HEK293 (cell line): ENCODE results near the gene PRPH.

Source experiments
- CTCF ChIA-PET: fragments of 350-600 bp; formaldehyde crosslinking; extraction: SDS; loops from one replicate; lab custom pipeline; 2021; ENCODE audit warnings: antibody characterized with exemption; lab: Yijun Ruan, JAX
- POLR2A ChIA-PET: fragments of 300-600 bp; formaldehyde crosslinking; extraction: SDS; loops from one replicate; lab custom pipeline; 2020; ENCODE audit warnings: antibody characterized with exemption, inconsistent platforms; lab: Yijun Ruan, JAX
- H3K27ac ChIP-seq: fragments of 200-500 bp; sonication (Bioruptor generic); 2 replicates; pipeline ENCODE4 v1.5.1; 2014; ENCODE audit warnings: low read depth, low read length, control low read depth, inconsistent platforms; ENCODE audit errors: extremely low read depth
- H3K36me3 ChIP-seq, 2 experiments: fragments of 200-500 bp in 1 of 2; sonication (Bioruptor generic) in 1 of 2; 1 replicate in 1 of 2; 2 replicates in 1 of 2; pipeline ENCODE4 v1.5.1; 2014 to 2017; ENCODE audit warnings: inconsistent platforms in 2 of 2, low read length in 2 of 2; ENCODE audit not compliant: control insufficient read depth in 2 of 2, insufficient read depth in 1 of 2
- H3K4me1 ChIP-seq: fragments of 200-500 bp; sonication (Bioruptor generic); 2 replicates; pipeline ENCODE4 v1.5.1; 2014; ENCODE audit warnings: mild to moderate bottlenecking, low read length, inconsistent platforms; ENCODE audit not compliant: control insufficient read depth, insufficient read depth
- H3K4me3 ChIP-seq: 2 replicates; pipeline ENCODE4 v1.5.1; 2011; ENCODE audit warnings: low read depth, mild to moderate bottlenecking, control low read depth, low read length, moderate library complexity
- H3K9me3 ChIP-seq: fragments of 200-500 bp; sonication (Bioruptor generic); 2 replicates; pipeline ENCODE4 v1.5.1; 2014; ENCODE audit warnings: low read depth, low read length, inconsistent platforms; ENCODE audit not compliant: control insufficient read depth, insufficient read depth
- AEBP2 ChIP-seq: fragments of 450-650 bp; formaldehyde crosslinking; IDR thresholded peaks from 2 replicates; pipeline ENCODE4 v1.5.1; 2016; ENCODE audit warnings: missing biosample characterization, missing genetic modification characterization, borderline replicate concordance
- GLIS1 ChIP-seq: fragments of 450-650 bp; formaldehyde crosslinking; IDR thresholded peaks from 2 replicates; pipeline ENCODE4 v1.5.1; 2016; ENCODE audit warnings: missing biosample characterization, missing genetic modification characterization
- GLIS2 ChIP-seq: fragments of 450-650 bp; formaldehyde crosslinking; IDR thresholded peaks from 2 replicates; pipeline ENCODE4 v1.5.1; 2016; ENCODE audit warnings: missing biosample characterization, missing genetic modification characterization
- HOXD13 ChIP-seq: sonication (generic); formaldehyde crosslinking; IDR thresholded peaks from 2 replicates; pipeline ENCODE4 v1.8.0; 2022; ENCODE audit warnings: missing genetic modification reagents, borderline replicate concordance
- KLF8 ChIP-seq: fragments of 450-650 bp; formaldehyde crosslinking; IDR thresholded peaks from 2 replicates; pipeline ENCODE4 v1.5.1; 2016; ENCODE audit warnings: missing biosample characterization, missing genetic modification characterization
- OSR2 ChIP-seq: fragments of 450-650 bp; formaldehyde crosslinking; IDR thresholded peaks from 2 replicates; pipeline ENCODE4 v1.5.1; 2016; ENCODE audit warnings: missing biosample characterization, missing genetic modification characterization
- PBX3 ChIP-seq: sonication (generic); formaldehyde crosslinking; IDR thresholded peaks from 2 replicates; pipeline ENCODE4 v1.8.1; 2022; ENCODE audit warnings: mild to moderate bottlenecking, moderate library complexity, missing genetic modification reagents
- RBAK ChIP-seq: fragments of 450-650 bp; formaldehyde crosslinking; IDR thresholded peaks from 2 replicates; pipeline ENCODE4 v1.5.1; 2016; ENCODE audit warnings: missing biosample characterization, missing genetic modification characterization
- SP2 ChIP-seq: fragments of 450-650 bp; formaldehyde crosslinking; IDR thresholded peaks from 2 replicates; pipeline ENCODE4 v1.5.1; 2016; ENCODE audit warnings: missing biosample characterization, missing genetic modification characterization
- YY1 ChIP-seq: fragments of 450-650 bp; formaldehyde crosslinking; IDR thresholded peaks from 2 replicates; pipeline ENCODE4 v1.5.1; 2018; ENCODE audit warnings: missing biosample characterization, missing genetic modification characterization
- ZBTB20 ChIP-seq: fragments of 450-650 bp; formaldehyde crosslinking; IDR thresholded peaks from 2 replicates; pipeline ENCODE4 v1.5.1; 2016; ENCODE audit warnings: missing biosample characterization, missing genetic modification characterization
- ZBTB48 ChIP-seq: fragments of 450-650 bp; formaldehyde crosslinking; IDR thresholded peaks from 2 replicates; pipeline ENCODE4 v1.5.1; 2016; ENCODE audit warnings: missing biosample characterization, missing genetic modification characterization
- ZBTB8A ChIP-seq: fragments of 450-650 bp; formaldehyde crosslinking; IDR thresholded peaks from 2 replicates; pipeline ENCODE4 v1.5.1; 2016; ENCODE audit warnings: missing biosample characterization, missing genetic modification characterization
- ZFP37 ChIP-seq: fragments of 450-650 bp; formaldehyde crosslinking; IDR thresholded peaks from 2 replicates; pipeline ENCODE4 v1.5.1; 2016; ENCODE audit warnings: missing biosample characterization, missing genetic modification characterization
- ZFP41 ChIP-seq: fragments of 450-650 bp; formaldehyde crosslinking; IDR thresholded peaks from 2 replicates; pipeline ENCODE4 v1.5.1; 2016; ENCODE audit warnings: missing biosample characterization, missing genetic modification characterization, borderline replicate concordance
- ZNF140 ChIP-seq: fragments of 450-650 bp; formaldehyde crosslinking; IDR thresholded peaks from 2 replicates; pipeline ENCODE4 v1.5.1; 2016; ENCODE audit warnings: missing biosample characterization, missing genetic modification characterization
- ZNF223 ChIP-seq: fragments of 450-650 bp; formaldehyde crosslinking; IDR thresholded peaks from 2 replicates; pipeline ENCODE4 v1.5.1; 2016; ENCODE audit warnings: missing biosample characterization, missing genetic modification characterization
- ZNF292 ChIP-seq: fragments of 450-650 bp; formaldehyde crosslinking; IDR thresholded peaks from 2 replicates; pipeline ENCODE4 v1.5.1; 2016; ENCODE audit warnings: low read depth, missing biosample characterization, missing genetic modification characterization, borderline replicate concordance
- ZNF324 ChIP-seq: fragments of 450-650 bp; formaldehyde crosslinking; IDR thresholded peaks from 2 replicates; pipeline ENCODE4 v1.5.1; 2016; ENCODE audit warnings: missing biosample characterization, missing genetic modification characterization
- ZNF362 ChIP-seq: fragments of 450-650 bp; formaldehyde crosslinking; IDR thresholded peaks from 2 replicates; pipeline ENCODE4 v1.5.1; 2016; ENCODE audit warnings: missing biosample characterization, missing genetic modification characterization
- ZNF366 ChIP-seq: fragments of 450-650 bp; formaldehyde crosslinking; conservative IDR thresholded peaks from 2 replicates; pipeline ENCODE4 v1.5.1; 2016; ENCODE audit warnings: missing biosample characterization, missing genetic modification characterization
- ZNF423 ChIP-seq: fragments of 450-650 bp; formaldehyde crosslinking; IDR thresholded peaks from 2 replicates; pipeline ENCODE4 v1.5.1; 2016; ENCODE audit warnings: missing biosample characterization, missing genetic modification characterization
- ZNF488 ChIP-seq: fragments of 450-650 bp; formaldehyde crosslinking; IDR thresholded peaks from 2 replicates; pipeline ENCODE4 v1.5.1; 2016; ENCODE audit warnings: missing biosample characterization, missing genetic modification characterization
- ZNF530 ChIP-seq: fragments of 450-650 bp; formaldehyde crosslinking; IDR thresholded peaks from 2 replicates; pipeline ENCODE4 v1.5.1; 2016; ENCODE audit warnings: low read depth, missing biosample characterization, missing genetic modification characterization
- ZNF791 ChIP-seq: fragments of 450-650 bp; formaldehyde crosslinking; IDR thresholded peaks from 2 replicates; pipeline ENCODE4 v1.5.1; 2016; ENCODE audit warnings: missing biosample characterization, missing genetic modification characterization
- TF ChIP-seq, protein P1 (sequence below): fragments of 450-650 bp; formaldehyde crosslinking; IDR thresholded peaks from 2 replicates; pipeline ENCODE4 v1.5.1; 2016; ENCODE audit warnings: missing biosample characterization, missing genetic modification characterization
- TF ChIP-seq, protein P2 (sequence below): fragments of 450-650 bp; formaldehyde crosslinking; IDR thresholded peaks from 2 replicates; pipeline ENCODE4 v1.5.1; 2017; ENCODE audit warnings: missing biosample characterization, mild to moderate bottlenecking, missing genetic modification characterization, moderate library complexity

PRPH gene

DNA sequence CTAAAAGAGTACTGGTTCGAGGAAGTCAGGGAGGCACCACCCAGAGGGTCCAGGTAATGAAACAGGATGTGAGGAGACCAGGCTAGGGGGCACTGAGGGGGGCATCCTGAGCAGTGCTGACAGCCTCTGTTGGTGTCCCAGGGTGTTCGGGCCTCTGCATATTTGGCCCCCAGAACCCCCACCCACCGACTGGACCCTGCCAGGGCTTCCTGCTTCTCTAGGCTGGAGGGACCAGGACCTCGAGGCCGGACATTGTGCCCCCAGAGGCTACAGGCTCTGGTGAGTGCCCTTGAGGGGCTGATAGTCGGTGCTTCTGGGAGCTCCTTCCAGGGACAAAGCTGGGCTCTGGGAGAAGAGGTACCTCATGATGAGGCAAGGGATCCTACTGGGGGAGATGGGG, 30.7 kb downstream of the PRPH start:
- Histone ChIP-seq H3K9me3 (no peaks in the 10 kb centered on the region), H3K27ac (no peak overlapping the region), H3K4me3 (no peak overlapping the region), H3K4me1 (peaks cover 4% of the 10 kb centered on the region; the same call in 1 of the 2 replicates), H3K36me3 (peaks cover 36 to 65% of the 10 kb centered on the region in 2 experiments)
- ChIA-PET POLR2A (interaction anchor here (1.2 kb wide), 2 partner anchors 9 to 41 kb away, joined by 3 to 5 read pairs; partner anchors contain the start of gene SPATS2), CTCF (interaction anchor here (0.7 to 2.2 kb wide), 7 partner anchors 12 to 44 kb away, joined by 3 to 14 read pairs (median 5); no protein-coding TSS in a partner anchor)
- TF ChIP-seq GLIS1 (tag by site-specific recombination) (no peak), ZNF366 (tag by site-specific recombination) (no peak), ZNF488 (tag by site-specific recombination) (no peak), ZNF223 (no peak), ZBTB8A (tag by site-specific recombination) (no peak), SP2 (no peak), GLIS2 (tag by site-specific recombination) (peak; percentile 32; the same call in 1 of the 2 replicates), ZNF423 (no peak)

- peaks cover 36 to 82% of the 10 kb centered on the region in 2 experiments for H3K36me3 ChIP-seq
These were observed 32.4 kb downstream of the PRPH start for GRCh38 chr12:49327368-49327767.

More at GRCh38 chr12:49327368-49327767, 32.4 kb downstream of the PRPH start:
- TF ChIP-seq ZNF140 (tag by site-specific recombination) = no peak
- TF ChIP-seq ZBTB20 (tag by site-specific recombination) = no peak
- TF ChIP-seq RBAK (tag by site-specific recombination) = no peak
- no peak for TF ChIP-seq ZBTB48
- TF ChIP-seq OSR2 (tag by site-specific recombination) = no peak
- TF ChIP-seq AEBP2 (tag by site-specific recombination) = no peak
- TF ChIP-seq ZNF362 (tag by site-specific recombination) = no peak
- TF ChIP-seq KLF8 (tag by site-specific recombination) = no peak
- TF ChIP-seq, protein P1, sequence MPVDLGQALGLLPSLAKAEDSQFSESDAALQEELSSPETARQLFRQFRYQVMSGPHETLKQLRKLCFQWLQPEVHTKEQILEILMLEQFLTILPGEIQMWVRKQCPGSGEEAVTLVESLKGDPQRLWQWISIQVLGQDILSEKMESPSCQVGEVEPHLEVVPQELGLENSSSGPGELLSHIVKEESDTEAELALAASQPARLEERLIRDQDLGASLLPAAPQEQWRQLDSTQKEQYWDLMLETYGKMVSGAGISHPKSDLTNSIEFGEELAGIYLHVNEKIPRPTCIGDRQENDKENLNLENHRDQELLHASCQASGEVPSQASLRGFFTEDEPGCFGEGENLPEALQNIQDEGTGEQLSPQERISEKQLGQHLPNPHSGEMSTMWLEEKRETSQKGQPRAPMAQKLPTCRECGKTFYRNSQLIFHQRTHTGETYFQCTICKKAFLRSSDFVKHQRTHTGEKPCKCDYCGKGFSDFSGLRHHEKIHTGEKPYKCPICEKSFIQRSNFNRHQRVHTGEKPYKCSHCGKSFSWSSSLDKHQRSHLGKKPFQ (tag by site-specific recombination) = no peak
- TF ChIP-seq ZNF791 (tag by site-specific recombination) = no peak
- TF ChIP-seq ZNF292 = no peak
- TF ChIP-seq HOXD13 (CRISPR knock-in tag) = no peak
- TF ChIP-seq ZNF324 (tag by site-specific recombination) = no peak
- TF ChIP-seq ZNF530 (tag by site-specific recombination) = no peak
- TF ChIP-seq ZFP37 (tag by site-specific recombination) = no peak
- TF ChIP-seq ZFP41 (tag by site-specific recombination) = no peak
- TF ChIP-seq, protein P2, sequence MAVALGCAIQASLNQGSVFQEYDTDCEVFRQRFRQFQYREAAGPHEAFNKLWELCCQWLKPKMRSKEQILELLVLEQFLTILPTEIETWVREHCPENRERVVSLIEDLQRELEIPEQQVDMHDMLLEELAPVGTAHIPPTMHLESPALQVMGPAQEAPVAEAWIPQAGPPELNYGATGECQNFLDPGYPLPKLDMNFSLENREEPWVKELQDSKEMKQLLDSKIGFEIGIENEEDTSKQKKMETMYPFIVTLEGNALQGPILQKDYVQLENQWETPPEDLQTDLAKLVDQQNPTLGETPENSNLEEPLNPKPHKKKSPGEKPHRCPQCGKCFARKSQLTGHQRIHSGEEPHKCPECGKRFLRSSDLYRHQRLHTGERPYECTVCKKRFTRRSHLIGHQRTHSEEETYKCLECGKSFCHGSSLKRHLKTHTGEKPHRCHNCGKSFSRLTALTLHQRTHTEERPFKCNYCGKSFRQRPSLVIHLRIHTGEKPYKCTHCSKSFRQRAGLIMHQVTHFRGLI (tag by site-specific recombination) = no peak
- TF ChIP-seq PBX3 (CRISPR knock-in tag) = no peak
- TF ChIP-seq YY1 = no peak
- Histone ChIP-seq H3K4me3 (no peak overlapping the region), H3K4me1 (peaks cover 9% of the 10 kb centered on the region; the same call in 1 of the 2 replicates), H3K9me3 (no peaks in the 10 kb centered on the region), H3K27ac (no peak overlapping the region)
- ChIA-PET CTCF (interaction anchor here (2.2 kb wide), 1 partner anchor 15 kb away, joined by 9 read pairs; no protein-coding TSS in a partner anchor), POLR2A (interaction anchor here (1.3 kb wide), 1 partner anchor 20 kb away, joined by 4 read pairs; the partner anchor contains the start of gene DNAJC22)
